Endothelial cell (in vitro differentiated cells): ENCODE data around the gene CNOT4. TPM values are rescaled to one million over a fixed set of nuclear protein-coding genes. Genes with fewer than 3 reads are reported as not detected.

Experiments used
- DNase-seq: peaks from one replicate; pipeline ENCODE4 v3.0.0; 2021; ENCODE audit warnings: low spot score
- H3K27ac Mint-ChIP-seq: one replicate; pipeline ENCODE4 v1.8.0; 2021; ENCODE audit warnings: mixed read lengths, inconsistent platforms; ENCODE audit not compliant: unreplicated experiment
- H3K27me3 Mint-ChIP-seq: one replicate; pipeline ENCODE4 v1.8.0; 2021; ENCODE audit warnings: mild to moderate bottlenecking, moderate library complexity, mixed read lengths, inconsistent platforms; ENCODE audit not compliant: unreplicated experiment
- H3K36me3 Mint-ChIP-seq: one replicate; pipeline ENCODE4 v1.8.0; 2021; ENCODE audit warnings: mild to moderate bottlenecking, low read depth, mixed read lengths, inconsistent platforms; ENCODE audit not compliant: unreplicated experiment
- H3K4me1 Mint-ChIP-seq: one replicate; pipeline ENCODE4 v1.8.0; 2021; ENCODE audit warnings: mild to moderate bottlenecking, mixed read lengths, inconsistent platforms; ENCODE audit not compliant: unreplicated experiment
- H3K4me3 Mint-ChIP-seq: one replicate; pipeline ENCODE4 v1.8.0; 2021; ENCODE audit warnings: mild to moderate bottlenecking, mixed read lengths, inconsistent platforms; ENCODE audit not compliant: unreplicated experiment
- H3K9me3 Mint-ChIP-seq: one replicate; pipeline ENCODE4 v1.8.0; 2021; ENCODE audit warnings: mixed read lengths, inconsistent platforms; ENCODE audit not compliant: unreplicated experiment
- total RNA-seq: library from RNA; stranded (reverse); fragmentation: NEBNext Ultra II Directional; extraction: Animal tissue kit (Norgen Biotek cat#: 25700); gene quantifications from one replicate; pipeline ENCODE4 v1.2.1, GENCODE V29; 2021; ENCODE audit not compliant: unreplicated experiment
- TF ChIP-seq, protein P1 (sequence below): fragments of 200-600 bp; sonication (generic); IDR thresholded peaks from one replicate; pipeline ENCODE4 v1.5.0; 2021; ENCODE audit warnings: antibody characterized with exemption; ENCODE audit not compliant: unreplicated experiment

Gene CNOT4
- total RNA-seq, 1 donor from 2014 or later: 22.7 TPM

DNA sequence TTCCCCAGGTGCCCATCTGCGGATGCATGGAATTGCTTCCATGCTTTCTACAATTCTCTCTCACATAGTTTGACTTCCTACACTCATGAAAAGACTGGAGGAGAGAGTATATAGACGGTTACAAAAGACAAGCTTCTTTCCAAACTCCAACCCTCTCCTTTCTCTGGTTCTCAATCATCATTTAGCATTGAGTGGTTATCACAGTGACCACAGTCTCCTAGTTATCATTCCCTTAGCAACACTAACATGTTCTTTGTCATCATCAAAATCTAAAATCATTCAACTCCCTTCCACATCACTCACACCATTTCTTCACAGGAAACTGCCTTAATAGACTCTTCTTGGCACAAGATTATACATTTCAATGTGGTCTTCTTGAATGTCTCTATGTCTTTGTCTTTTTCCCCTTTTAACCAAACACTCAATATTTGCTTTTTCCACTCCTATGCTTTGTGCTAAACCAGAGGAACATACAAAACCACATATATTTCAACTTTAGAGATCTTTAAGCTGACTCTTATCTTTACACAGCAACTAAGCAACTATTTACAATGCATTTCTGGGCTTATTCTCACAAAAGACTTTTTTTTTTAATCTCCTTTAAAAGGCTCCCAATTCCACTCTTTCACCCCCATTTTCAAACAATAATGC is 126.3 kb downstream of the CNOT4 start:
- H3K9me3 Mint-ChIP-seq: no peaks in the 10 kb centered on the region
- no peaks in the 10 kb centered on the region for H3K27me3 Mint-ChIP-seq
- peaks cover 10% of the 10 kb centered on the region for H3K4me1 Mint-ChIP-seq
- DNase-seq: no peak
- TF ChIP-seq, protein P1, sequence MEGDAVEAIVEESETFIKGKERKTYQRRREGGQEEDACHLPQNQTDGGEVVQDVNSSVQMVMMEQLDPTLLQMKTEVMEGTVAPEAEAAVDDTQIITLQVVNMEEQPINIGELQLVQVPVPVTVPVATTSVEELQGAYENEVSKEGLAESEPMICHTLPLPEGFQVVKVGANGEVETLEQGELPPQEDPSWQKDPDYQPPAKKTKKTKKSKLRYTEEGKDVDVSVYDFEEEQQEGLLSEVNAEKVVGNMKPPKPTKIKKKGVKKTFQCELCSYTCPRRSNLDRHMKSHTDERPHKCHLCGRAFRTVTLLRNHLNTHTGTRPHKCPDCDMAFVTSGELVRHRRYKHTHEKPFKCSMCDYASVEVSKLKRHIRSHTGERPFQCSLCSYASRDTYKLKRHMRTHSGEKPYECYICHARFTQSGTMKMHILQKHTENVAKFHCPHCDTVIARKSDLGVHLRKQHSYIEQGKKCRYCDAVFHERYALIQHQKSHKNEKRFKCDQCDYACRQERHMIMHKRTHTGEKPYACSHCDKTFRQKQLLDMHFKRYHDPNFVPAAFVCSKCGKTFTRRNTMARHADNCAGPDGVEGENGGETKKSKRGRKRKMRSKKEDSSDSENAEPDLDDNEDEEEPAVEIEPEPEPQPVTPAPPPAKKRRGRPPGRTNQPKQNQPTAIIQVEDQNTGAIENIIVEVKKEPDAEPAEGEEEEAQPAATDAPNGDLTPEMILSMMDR: no peak
- no peak overlapping the region for H3K4me3 Mint-ChIP-seq
- H3K27ac Mint-ChIP-seq: no peak overlapping the region
- no peaks in the 10 kb centered on the region for H3K36me3 Mint-ChIP-seq

DNA sequence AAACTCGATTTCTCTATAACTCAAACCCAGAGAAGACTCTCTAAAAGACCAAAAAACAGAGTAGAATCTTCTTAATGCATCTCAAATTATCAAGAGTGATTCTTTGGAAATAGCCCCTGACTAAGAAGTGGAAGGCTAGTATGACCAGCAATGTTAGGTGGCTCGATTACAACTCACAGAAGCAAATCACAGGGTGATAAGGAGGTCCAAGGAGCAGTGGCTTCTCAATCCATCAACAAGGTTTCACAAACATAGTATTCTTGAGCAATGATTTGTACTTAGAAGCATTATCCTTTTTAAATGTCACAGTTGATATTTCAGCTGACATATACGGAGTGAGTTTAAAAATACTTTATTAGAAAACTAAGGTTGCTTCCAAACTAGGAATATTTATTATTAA is 127.7 kb downstream of the CNOT4 start:
- Mint-ChIP-seq H3K36me3 (no peaks in the 10 kb centered on the region), H3K4me1 (peaks cover 10% of the 10 kb centered on the region), H3K27me3 (no peaks in the 10 kb centered on the region), H3K4me3 (no peak overlapping the region), H3K27ac (no peak overlapping the region), H3K9me3 (no peaks in the 10 kb centered on the region)
- DNase-seq: no peak
- TF ChIP-seq, protein P1: no peak

DNA sequence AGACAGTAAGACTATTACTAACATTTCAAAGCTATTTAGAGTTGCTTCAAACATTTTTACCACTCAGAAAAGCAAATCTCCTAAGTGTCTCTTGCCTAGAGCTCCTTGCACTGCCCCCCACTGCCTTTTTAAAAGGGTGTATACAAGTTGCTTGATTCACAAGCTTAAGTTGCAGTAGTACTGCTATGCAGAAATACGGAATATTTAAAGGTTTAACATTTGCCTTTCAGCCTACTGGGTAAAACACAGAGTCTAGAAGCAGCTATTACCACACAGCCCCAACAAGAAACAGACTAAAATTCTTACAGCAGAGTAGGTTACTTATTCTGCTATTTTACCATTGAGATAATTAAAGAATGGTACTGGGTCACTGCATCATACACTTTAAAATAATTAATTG is 128.5 kb downstream of the CNOT4 start:
- Mint-ChIP-seq H3K4me1 (peaks cover 10% of the 10 kb centered on the region), H3K9me3 (no peaks in the 10 kb centered on the region), H3K4me3 (no peak overlapping the region), H3K27ac (no peak overlapping the region), H3K36me3 (no peaks in the 10 kb centered on the region), H3K27me3 (no peaks in the 10 kb centered on the region)
- TF ChIP-seq, protein P1: no peak
- DNase-seq: no peak

DNA sequence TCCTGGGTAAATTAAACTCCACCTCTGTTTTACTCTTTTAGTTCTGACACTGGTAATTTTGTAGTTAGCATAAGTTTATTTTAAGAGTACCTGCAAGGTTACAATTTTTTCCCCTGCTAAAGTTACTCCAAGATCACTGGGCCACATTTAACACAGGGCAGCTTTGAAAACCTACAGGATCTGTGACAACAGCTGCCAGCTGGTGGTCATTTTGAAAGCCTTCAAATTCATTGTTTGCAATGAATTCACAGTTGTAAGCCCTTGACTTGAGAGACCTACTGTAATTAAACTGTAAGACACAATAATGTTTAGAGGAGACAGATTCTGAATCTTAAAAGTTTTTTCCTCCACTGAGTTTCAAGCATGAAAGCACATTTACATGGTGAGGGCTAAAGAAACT is 129.6 kb downstream of the CNOT4 start:
- Mint-ChIP-seq H3K4me1 (peaks cover 10% of the 10 kb centered on the region), H3K27me3 (no peaks in the 10 kb centered on the region), H3K4me3 (no peak overlapping the region)

DNA sequence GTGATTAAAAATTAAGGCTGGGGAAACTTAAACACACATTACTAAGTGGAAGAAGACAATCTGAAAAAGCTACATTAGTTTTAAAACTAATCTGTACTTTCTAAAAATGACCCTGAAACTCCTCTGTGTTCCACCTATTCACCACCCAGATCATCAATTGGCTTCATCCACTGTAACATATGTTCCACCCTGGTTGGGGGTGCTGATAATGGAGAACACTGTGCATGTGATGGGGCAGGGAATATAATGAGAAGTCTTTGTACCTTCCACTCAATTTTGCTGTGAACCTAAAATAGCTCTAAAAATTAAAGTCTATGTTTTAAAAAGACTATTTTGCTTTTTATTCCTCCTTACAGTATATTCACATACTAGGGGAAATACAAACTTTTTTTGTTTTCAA is 132.7 kb downstream of the CNOT4 start:
- Mint-ChIP-seq H3K27ac (no peak overlapping the region), H3K4me1 (peaks cover 9% of the 10 kb centered on the region), H3K9me3 (no peaks in the 10 kb centered on the region), H3K36me3 (no peaks in the 10 kb centered on the region), H3K27me3 (no peaks in the 10 kb centered on the region), H3K4me3 (no peak overlapping the region)
- no peak for DNase-seq
- TF ChIP-seq, protein P1: no peak

More for the DNA sequence above, 129.6 kb downstream of the CNOT4 start:
- H3K9me3 Mint-ChIP-seq: no peaks in the 10 kb centered on the region
- no peaks in the 10 kb centered on the region for H3K36me3 Mint-ChIP-seq
- TF ChIP-seq, protein P1: no peak
- H3K27ac Mint-ChIP-seq: no peak overlapping the region
- no peak for DNase-seq
